Measurements from ENCODE around the gene SLAIN2.

The SLAIN2 gene

GRCh38 chr4:48370260-48371134 is 29.2 kb downstream of the SLAIN2 start:
- no peak for DNase-seq (ENCODE audit: low read depth)

- no peak for DNase-seq (ENCODE audit: low read depth)
These were observed 30.9 kb downstream of the SLAIN2 start for GRCh38 chr4:48372272-48372671.

GRCh38 chr4:48375651-48376304 is 34.4 kb downstream of the SLAIN2 start:
- DNase-seq (ENCODE audit: low read depth): no peak

GRCh38 chr4:48379587-48380180 is 38.4 kb downstream of the SLAIN2 start:
- DNase-seq (ENCODE audit: low read depth): no peak

GRCh38 chr4:48380583-48381167 is 39.3 kb downstream of the SLAIN2 start:
- no peak for DNase-seq (ENCODE audit: low read depth)

GRCh38 chr4:48388525-48389154 is 47.3 kb downstream of the SLAIN2 start:
- no peak for DNase-seq (ENCODE audit: low read depth)

- no peak for DNase-seq (ENCODE audit: low read depth)
These were observed 54.7 kb downstream of the SLAIN2 start for GRCh38 chr4:48396043-48396442.

- no peak for DNase-seq (ENCODE audit: low read depth)
These were observed 59.1 kb downstream of the SLAIN2 start for GRCh38 chr4:48400416-48400815.

- DNase-seq (ENCODE audit: low read depth): no peak
These were observed 62.0 kb downstream of the SLAIN2 start for GRCh38 chr4:48403358-48403757.

GRCh38 chr4:48403779-48404178 is 62.5 kb downstream of the SLAIN2 start:
- no peak for DNase-seq (ENCODE audit: low read depth)

- DNase-seq (ENCODE audit: low read depth): no peak
These were observed 64.6 kb downstream of the SLAIN2 start for GRCh38 chr4:48405924-48406323.

- no peak for DNase-seq (ENCODE audit: low read depth)
These were observed 67.9 kb downstream of the SLAIN2 start for GRCh38 chr4:48409203-48409602.

- no peak for DNase-seq (ENCODE audit: low read depth)
These were observed 69.5 kb downstream of the SLAIN2 start for GRCh38 chr4:48410812-48411211.

GRCh38 chr4:48420144-48420543 is 78.8 kb downstream of the SLAIN2 start:
- DNase-seq (ENCODE audit: low read depth): no peak

GRCh38 chr4:48421101-48421500 is 79.8 kb downstream of the SLAIN2 start:
- DNase-seq (ENCODE audit: low read depth): no peak

GRCh38 chr4:48428926-48429325 is 87.6 kb downstream of the SLAIN2 start:
- no peak for DNase-seq (ENCODE audit: low read depth)

- DNase-seq (ENCODE audit: low read depth): no peak
These were observed 88.6 kb downstream of the SLAIN2 start for GRCh38 chr4:48429709-48430474.

GRCh38 chr4:48431401-48431800 is 90.1 kb downstream of the SLAIN2 start:
- no peak for DNase-seq (ENCODE audit: low read depth)

GRCh38 chr4:48432017-48432416 is 90.7 kb downstream of the SLAIN2 start:
- no peak for DNase-seq (ENCODE audit: low read depth)

- DNase-seq (ENCODE audit: low read depth): no peak
These were observed 95.0 kb downstream of the SLAIN2 start for GRCh38 chr4:48436318-48436717.

- DNase-seq (ENCODE audit: low read depth): no peak
These were observed 98.7 kb downstream of the SLAIN2 start for GRCh38 chr4:48439988-48440387.

All from activated T-helper 1 cell treated with Interleukin-2 at 50 U/mL for 16 hours (primary cell).